Hepatic stellate cell (primary cell): ENCODE results near the gene UBQLNL.

ENCODE experiments used
- DNase-seq: peaks from one replicate; pipeline ENCODE4 v3.0.0; 2011; ENCODE audit warnings: low spot score

The UBQLNL gene

GRCh38 chr11:5507177-5507932 is 9.1 kb downstream of the UBQLNL start:
- DNase-seq: no peak

GRCh38 chr11:5505363-5506048 is 11.0 kb downstream of the UBQLNL start:
- no peak for DNase-seq

- DNase-seq: no peak
Observed at GRCh38 chr11:5504403-5504921, 12.0 kb downstream of the UBQLNL start.

- DNase-seq: no peak
Observed at GRCh38 chr11:5500393-5500801, 16.1 kb downstream of the UBQLNL start.

GRCh38 chr11:5499671-5500070 is 16.8 kb downstream of the UBQLNL start:
- no peak for DNase-seq

- no peak for DNase-seq
Observed at GRCh38 chr11:5489576-5490357, 26.7 kb downstream of the UBQLNL start.

GRCh38 chr11:5488798-5489399 is 27.6 kb downstream of the UBQLNL start:
- DNase-seq: no peak

- no peak for DNase-seq
Observed at GRCh38 chr11:5488385-5488784, 28.1 kb downstream of the UBQLNL start, which contains the start of gene OR52D1. TSS of gene OR52D1 (plus strand) at chr11:5488685. CDS start at chr11:5488707, 22 bp downstream.

GRCh38 chr11:5486421-5486820 is 30.1 kb downstream of the UBQLNL start:
- DNase-seq: no peak

GRCh38 chr11:5486003-5486402 is 30.5 kb downstream of the UBQLNL start:
- DNase-seq: no peak

- peak; percentile 49 for DNase-seq
Observed at GRCh38 chr11:5476186-5476819, 40.2 kb downstream of the UBQLNL start.

GRCh38 chr11:5473921-5474320 is 42.6 kb downstream of the UBQLNL start:
- DNase-seq: no peak

GRCh38 chr11:5467527-5467926 is 49.0 kb downstream of the UBQLNL start:
- no peak for DNase-seq
